ENCODE data around the gene ITSN1. TPM values are rescaled to one million over a fixed set of nuclear protein-coding genes. Genes with fewer than 3 reads are reported as not detected.

The ITSN1 gene
- total and polyA plus RNA-seq, 2 experiments from 2014 or later, result 77.9 to 95.7 TPM

GRCh38 chr21:33890187-33890586 lies 247.9 kb downstream of the ITSN1 start:
- Histone ChIP-seq H3K4me1 (ENCODE audit: insufficient read depth) (peaks cover 11% of the 10 kb centered on the region), H3K27ac (ENCODE audit: low read depth) (no peak overlapping the region), H3K4me3 (no peak overlapping the region), H2AFZ (no peak overlapping the region), H3K27me3 (ENCODE audit: insufficient read depth) (no peaks in the 10 kb centered on the region), H3K9me2 (ENCODE audit: insufficient read depth) (no peaks in the 10 kb centered on the region), H3K4me2 (no peak overlapping the region), H3F3A (replicated peaks; ENCODE audit: low read depth) (peaks cover 2% of the 10 kb centered on the region), H3K79me2 (replicated peaks; ENCODE audit: insufficient read depth) (no peaks in the 10 kb centered on the region), H4K20me1 (replicated peaks; ENCODE audit: insufficient read depth) (no peaks in the 10 kb centered on the region), H3K36me3 (ENCODE audit: insufficient read depth) (no peaks in the 10 kb centered on the region)
- peaks cover 7% of the 10 kb centered on the region for H3K27me3 Mint-ChIP-seq (ENCODE audit: insufficient read depth, low read depth, poor library complexity)
- H3K36me3 Mint-ChIP-seq (ENCODE audit: low read depth), result no peaks in the 10 kb centered on the region
- ATAC-seq (no peak), DNase-seq (ENCODE audit: low spot score) (no peak)
- no peak for TF ChIP-seq ZNF462 (CRISPR knock-in tag; IDR thresholded peaks at IDR 0.05)
- no peak for TF ChIP-seq CREB1 (CRISPR knock-in tag; IDR thresholded peaks at IDR 0.05; ENCODE audit: low read depth)
- TF ChIP-seq CTCF (conservative IDR thresholded peaks at IDR 0.05; ENCODE audit: low read depth in 2 of 2), result no peak
- TF ChIP-seq POLR2AphosphoS5 (IDR thresholded peaks at IDR 0.05; ENCODE audit: low read depth), result no peak
- no peak overlapping the region for H3K27ac Mint-ChIP-seq
- H3K4me1 Mint-ChIP-seq, result peaks cover 18% of the 10 kb centered on the region
- no peak overlapping the region for H3K4me3 Mint-ChIP-seq
- no peaks in the 10 kb centered on the region for H3K9me3 Mint-ChIP-seq

GRCh38 chr21:33892853-33893252 lies 250.6 kb downstream of the ITSN1 start:
- DNase-seq (ENCODE audit: low spot score), result peak; percentile 93
- H3K79me2 ChIP-seq (replicated peaks; ENCODE audit: insufficient read depth), result no peaks in the 10 kb centered on the region
- TF ChIP-seq EZH2phosphoT487 (IDR thresholded peaks at IDR 0.05; ENCODE audit: unreplicated experiment), result no peak
- TF ChIP-seq CTCF (conservative IDR thresholded peaks at IDR 0.05; ENCODE audit: low read depth in 2 of 2), result peak; percentile 60 to 69

More at GRCh38 chr21:33892853-33893252, 250.6 kb downstream of the ITSN1 start:
- no peaks in the 10 kb centered on the region for H3K9me3 Mint-ChIP-seq
- Histone ChIP-seq H3F3A (replicated peaks; ENCODE audit: low read depth) (peaks cover 10% of the 10 kb centered on the region), H3K36me3 (ENCODE audit: insufficient read depth) (no peaks in the 10 kb centered on the region), H2AFZ (peak overlapping the region; percentile 77; the same call in 1 of the 2 replicates), H3K27ac (ENCODE audit: low read depth) (no peak overlapping the region), H3K27me3 (ENCODE audit: insufficient read depth) (no peaks in the 10 kb centered on the region), H4K20me1 (replicated peaks; ENCODE audit: insufficient read depth) (no peaks in the 10 kb centered on the region), H3K4me3 (no peak overlapping the region), H3K4me1 (ENCODE audit: insufficient read depth) (peaks cover 11% of the 10 kb centered on the region), H3K9me2 (ENCODE audit: insufficient read depth) (no peaks in the 10 kb centered on the region), H3K4me2 (no peak overlapping the region)
- H3K27me3 Mint-ChIP-seq (ENCODE audit: insufficient read depth, low read depth, poor library complexity), result peaks cover 14% of the 10 kb centered on the region
- no peaks in the 10 kb centered on the region for H3K36me3 Mint-ChIP-seq (ENCODE audit: low read depth)
- H3K4me1 Mint-ChIP-seq, result peaks cover 21% of the 10 kb centered on the region
- no peak overlapping the region for H3K4me3 Mint-ChIP-seq
- H3K27ac Mint-ChIP-seq, result no peak overlapping the region
- peak; percentile 91 for ATAC-seq
